HG03457 (cell line): ENCODE data around the gene HMGXB4.

Source experiments
- ATAC-seq: cut with Tn5 transposase; IDR thresholded peaks from one replicate; pipeline ENCODE4 v1.9.1; 2021; ENCODE audit warnings: moderate number of reproducible peaks; ENCODE audit not compliant: unreplicated experiment

The HMGXB4 gene

DNA sequence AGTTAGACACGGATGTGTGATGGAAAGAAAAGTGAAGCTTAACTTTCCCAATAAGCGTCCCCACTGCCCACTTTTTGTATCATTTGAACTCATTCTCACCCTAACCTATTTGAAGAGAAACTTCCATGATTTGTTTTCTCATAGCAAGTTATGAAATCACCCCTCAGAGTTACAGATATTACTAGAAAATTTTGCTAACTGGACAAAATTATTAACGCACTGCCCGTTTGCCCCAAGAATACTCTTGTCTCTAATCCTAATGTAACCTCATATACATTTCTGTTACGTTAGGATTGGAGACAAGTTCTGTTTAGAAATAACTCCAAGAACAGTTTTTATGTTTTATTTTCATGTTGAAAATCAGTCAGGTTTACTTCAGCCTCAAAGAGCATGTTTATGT, 67.9 kb downstream of the HMGXB4 start:
- ATAC-seq = no peak

DNA sequence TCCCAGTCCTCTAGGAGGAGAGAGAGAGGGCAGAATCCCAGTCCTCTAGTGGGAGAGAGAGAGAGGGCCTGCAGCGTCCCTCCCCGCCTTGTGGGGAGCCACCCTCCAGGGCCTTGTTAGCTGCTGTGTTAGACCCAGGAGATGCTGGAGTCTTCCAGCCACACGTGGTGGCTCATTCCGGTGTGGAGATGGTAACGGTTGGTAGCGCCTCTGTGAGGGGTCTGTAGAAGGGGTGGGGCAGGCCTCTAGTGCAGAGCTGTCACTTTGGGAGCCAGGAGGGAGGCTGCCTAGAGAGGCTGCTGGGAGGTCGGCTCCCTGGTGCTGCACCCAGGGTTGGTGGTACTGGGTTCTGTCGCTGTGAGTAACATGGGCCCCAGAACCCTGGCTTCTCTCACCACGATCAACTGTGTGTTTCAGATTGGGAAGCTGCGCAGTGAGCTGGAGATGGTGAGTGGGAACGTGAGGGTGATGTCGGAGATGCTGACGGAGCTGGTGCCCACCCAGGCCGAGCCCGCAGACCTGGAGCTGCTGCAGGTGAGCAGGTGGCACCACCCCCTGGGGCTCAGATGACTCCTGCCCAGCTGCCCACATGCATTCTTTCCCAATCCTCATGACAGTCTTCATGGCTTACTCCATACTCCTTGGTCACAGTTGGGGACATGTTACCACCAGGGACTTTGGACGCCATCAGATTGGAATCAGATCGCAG, 69.7 kb downstream of the HMGXB4 start:
- ATAC-seq = no peak

DNA sequence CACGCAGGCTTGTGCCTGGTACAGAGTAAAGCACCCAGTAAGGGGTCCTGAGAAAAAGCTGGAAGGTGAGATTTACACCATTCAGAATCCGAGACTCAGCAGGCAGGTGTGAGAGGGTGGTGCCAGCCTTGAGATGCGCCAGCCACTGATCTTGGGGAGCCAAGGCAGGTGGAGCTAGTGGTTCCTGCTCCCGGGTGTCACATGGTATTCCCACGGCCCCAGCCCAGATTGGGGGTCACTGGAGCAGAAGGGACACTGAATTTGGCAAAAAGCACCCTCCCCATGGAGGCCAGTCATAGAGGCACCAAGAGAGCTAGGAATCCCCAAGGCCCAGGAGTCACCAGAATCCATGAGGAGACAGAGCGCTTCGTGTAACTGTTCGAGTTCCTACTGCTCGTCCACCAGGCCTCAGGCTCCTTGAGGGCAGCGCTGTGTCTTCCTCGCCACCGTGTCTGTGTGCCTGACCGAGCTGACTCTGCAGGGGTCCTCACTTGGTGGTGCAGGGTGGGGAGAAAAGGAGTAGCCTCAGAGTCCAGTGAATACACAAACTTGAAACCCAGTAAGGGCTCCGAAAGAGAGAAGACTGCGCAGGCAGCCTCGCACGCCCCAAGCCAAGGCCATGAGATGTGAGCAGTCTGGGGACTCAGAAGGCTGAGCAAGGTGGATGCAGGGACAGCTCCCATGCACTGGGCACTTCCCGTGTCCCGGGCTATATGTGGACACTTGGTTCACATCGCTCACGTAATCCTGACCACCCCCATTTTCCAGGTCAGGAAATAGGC, 70.6 kb downstream of the HMGXB4 start:
- no peak for ATAC-seq

DNA sequence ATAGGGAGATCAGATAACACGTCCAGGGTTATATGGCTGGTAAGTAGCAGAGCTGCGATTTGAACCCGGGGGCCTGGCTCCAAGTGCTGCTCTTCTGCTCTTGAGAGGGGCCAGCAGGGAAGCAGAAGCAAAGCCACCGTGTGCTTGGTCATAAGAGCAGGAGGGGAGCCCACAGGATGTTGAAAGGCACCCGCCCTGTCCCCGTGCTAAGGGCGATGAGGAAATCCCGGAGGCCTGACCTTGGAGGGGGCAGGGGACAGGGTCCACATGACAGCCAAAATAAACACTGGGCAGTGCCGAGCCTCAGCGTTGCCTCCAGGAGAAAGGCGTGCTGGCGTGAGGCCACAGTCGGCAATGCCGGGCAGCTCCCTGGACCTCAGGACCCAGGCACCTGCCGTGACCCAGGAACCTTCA, 71.2 kb downstream of the HMGXB4 start:
- no peak for ATAC-seq

DNA sequence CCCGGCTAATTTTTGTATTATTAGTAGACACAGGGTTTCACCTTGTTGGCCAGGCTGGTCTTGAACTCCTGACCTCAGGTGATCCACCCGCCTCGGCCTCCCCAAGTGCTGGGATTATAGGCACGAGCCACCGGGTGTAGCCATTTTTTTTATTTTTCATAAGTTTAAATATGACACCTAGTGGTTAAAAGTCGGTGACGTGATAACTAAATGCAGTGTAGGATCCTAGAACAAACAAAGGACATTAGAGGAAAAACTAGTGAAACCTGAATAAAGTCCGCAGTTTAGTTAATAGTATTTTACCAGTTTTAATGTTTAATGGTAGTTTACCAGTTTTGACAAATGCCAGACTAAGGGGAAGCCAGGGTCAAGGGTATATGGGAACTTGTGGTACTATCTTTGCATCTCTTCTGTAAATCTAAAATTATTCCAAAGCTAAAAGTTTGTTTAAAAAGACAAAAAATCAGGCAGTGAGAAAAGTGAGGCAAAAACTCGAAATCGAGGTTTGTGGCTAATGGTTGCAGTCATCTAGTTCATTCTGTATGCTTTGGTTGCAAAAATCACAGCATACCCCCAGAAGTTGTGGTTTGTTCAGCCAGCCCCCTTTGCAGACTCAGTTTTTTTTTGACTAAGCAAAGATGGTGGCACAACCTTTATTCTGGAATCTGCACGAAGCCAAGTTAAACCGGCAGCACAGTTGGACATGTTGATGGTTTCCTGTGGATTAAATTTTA, 72.0 kb downstream of the HMGXB4 start:
- no peak for ATAC-seq

DNA sequence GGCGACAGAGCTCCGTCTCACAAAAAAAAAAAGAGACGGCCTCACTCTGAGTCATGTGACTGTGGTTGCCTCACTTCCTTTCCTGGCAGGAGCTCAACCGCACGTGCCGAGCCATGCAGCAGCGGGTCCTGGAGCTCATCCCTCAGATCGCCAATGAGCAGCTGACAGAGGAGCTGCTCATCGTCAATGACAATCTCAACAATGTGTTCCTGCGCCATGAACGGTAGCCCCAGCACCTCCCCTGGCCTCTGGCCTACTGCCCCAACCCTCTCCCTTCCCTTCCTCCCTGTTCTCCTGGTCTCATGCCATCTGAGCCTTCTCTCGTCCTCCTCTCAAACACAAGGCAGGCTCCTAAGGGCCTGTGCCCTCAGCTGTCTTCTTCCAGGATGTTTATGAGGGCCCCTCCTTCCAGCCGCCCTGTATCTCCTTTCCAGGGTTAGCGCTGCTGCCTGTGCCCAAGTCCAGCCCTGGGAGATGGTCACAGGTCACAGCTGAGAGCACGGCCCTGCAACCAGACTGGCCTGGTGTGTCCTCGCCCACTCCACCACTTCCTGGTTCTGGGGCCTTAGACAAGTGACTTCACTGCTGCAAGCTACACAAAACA, 73.1 kb downstream of the HMGXB4 start:
- no peak for ATAC-seq

DNA sequence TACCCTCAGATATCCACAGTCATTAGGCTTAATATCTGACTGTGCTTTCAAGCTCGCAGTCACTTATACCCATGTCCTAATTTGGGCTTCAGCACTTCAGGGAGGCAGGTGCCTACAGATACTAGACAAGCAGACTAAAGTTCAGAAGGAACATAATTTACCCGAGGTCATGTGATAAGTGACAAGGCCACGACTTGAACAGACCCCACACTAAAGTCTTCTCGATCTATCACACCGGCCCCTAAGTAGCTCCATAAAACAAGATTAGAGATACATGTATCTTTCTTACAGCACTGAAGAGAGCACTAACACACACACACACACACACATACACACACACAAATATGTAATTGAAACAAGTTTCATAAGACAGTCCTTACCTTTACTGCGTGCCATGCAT, 75.0 kb downstream of the HMGXB4 start:
- ATAC-seq = no peak

DNA sequence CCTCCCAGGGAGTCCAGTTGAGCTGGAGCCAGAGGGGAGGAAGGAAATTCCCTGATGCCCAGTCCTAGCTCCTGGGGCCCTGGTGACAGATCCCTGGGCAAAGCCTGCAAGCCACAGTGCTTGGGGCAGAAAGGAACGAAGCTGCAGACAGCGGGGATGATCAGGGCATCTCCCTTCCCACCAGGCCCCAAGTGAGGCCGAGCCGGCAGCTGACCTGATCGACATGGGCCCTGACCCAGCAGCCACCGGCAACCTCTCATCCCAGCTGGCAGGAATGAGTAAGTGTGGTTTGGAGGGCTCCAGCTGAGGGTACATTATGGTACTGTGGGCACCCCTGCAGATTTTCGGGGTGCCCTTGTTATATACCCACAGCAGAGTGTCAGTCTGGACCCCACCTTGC, 75.9 kb downstream of the HMGXB4 start:
- ATAC-seq = no peak

DNA sequence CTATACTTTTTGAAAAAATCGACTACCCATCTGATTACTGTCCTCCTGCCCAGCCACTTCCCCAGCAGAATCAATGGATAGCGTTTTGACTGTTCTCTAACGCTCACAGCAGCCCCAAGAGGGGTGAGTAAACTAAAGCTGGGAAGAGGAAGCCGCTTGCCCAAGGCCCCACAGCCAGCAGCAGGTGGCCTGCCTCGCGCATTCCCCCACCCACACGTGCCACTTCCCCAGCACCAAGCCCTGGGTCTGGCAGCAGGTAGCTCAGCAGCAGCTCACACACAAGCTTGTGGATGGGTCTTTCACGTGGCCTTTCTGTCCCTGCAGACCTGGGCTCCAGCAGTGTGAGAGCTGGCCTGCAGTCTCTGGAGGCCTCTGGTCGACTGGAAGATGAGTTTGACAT, 76.7 kb downstream of the HMGXB4 start:
- ATAC-seq = no peak

DNA sequence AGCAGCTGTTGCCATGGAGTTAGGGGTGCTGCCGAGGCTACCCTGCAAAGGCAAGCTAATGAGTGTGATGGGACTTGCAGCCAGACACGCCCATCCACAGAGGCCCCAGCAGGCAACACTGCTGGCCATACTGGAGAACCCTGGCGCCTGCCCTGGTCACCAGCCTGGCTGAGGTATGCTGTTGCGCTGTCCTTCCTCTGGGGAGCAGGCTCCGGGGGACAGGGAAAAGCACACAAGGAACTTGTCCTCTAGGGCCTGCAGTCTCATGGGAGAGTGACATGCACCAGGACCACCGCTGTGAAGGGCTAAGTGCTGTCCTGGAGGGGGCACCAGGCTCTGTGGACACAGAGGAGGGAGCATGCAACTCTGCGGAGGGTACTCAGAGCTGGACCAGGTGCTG, 78.2 kb downstream of the HMGXB4 start:
- no peak for ATAC-seq

DNA sequence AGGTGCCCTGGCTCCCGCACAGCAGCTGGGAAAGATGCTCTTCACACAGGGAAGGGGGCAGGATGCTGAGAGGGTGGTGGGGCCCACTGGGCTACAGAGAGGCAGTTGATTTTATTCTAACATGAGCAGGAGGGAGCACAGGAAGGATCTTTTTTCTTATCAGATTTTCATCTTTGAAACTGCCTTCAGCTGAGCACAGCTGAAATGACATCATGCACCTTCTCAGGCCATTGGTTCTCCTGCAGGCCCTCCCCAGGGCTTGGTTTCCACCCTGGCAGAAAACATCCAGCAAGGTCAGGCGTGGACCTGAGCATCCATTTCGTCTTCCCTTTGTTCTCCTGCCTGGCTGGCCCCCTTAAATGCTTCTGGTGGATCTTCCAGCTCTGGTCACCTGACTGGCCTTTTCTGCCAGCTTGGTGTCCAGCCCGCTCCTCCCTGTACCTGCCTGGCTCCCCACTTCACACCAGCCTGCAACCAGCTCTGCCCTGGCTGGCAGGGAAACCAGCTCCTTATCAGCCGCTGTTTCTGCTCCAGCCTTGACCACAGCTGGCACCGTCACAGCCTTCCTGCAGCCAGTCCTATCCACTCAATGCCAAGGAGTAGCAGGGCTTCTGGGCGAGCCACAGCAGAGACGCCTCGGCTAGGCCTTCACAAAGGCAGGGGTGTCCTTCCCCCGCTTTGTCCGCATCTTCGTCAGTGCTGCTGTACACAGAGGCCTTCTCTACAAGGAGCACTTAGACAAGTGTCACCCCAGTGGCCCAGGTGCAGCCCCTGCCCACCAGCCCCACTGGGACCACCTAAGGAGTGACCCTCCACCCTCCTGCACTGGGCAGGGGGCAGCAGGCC, 78.9 kb downstream of the HMGXB4 start:
- no peak for ATAC-seq

DNA sequence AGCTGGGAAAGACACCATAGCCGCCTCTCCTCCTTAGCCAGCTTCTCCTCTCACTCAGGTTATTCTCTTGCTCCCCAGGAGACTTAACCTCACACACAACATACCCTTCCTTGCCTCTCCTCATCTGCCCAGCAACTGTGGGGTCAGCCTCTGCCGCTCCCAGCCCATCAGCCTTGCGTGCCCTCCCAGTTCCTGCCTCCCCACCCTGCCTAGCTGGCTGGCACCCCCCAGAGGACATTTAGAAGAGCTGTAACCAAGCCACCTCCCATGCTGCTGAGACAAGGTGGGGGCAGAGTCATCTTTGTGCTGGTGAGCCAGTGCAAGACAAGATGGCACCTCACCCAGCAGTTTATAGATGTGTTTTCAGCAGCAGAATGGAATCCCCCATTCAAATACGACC, 80.6 kb downstream of the HMGXB4 start:
- ATAC-seq = no peak

DNA sequence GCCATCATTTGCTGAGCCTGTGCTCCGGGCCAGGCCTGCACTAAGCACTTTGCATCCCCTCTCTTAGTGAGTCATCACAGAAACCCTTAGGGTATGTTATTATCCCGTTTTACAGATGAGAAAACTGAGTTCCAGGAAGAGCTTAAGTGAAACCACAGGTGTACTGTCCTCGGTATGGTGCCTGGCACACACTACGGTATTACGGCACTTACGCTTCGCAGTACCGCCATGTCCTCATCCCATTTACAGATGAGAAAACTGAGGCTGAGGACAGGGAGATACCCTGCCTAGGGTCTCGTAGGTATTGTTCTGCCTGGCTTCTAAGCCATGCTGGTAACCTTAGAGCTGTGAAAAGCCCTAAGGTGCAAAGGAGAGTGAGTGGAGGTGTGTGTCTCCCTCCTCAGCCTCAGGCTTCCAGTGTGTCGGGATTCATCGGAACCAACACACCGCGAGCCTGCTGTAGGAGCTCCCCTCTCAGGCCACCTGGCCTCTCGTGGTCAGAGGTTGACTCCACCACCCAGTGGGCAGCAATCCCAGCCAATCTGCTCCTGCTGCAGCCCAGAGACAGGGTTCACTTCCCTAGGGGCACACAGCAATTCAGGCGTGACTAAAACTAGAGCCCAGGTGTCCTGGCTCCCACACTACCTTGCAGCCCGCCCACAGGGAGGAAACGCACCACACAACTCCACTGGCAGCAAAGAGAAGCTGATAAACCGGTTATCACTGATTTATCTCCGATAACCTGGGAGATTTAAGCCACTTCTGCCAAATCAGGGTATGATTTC, 84.0 kb downstream of the HMGXB4 start:
- no peak for ATAC-seq

DNA sequence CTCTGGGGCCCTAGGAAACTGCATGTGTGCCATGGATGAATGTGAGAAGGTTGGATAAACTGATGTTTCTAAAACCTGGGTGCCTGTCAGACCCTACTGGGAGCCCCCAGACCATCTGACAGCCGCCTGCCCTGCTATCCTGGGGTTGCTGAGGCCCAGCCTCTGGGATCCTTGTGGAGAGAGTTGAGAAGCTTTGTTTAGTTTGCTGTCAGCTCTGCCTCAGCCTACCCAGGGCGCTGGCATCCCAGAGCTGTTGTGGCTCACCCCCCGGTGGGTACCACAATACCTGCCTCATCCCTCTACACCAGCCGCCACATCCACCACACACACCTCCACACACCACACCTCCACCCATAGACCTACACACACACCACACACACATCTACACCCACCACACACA, 85.1 kb downstream of the HMGXB4 start:
- no peak for ATAC-seq

DNA sequence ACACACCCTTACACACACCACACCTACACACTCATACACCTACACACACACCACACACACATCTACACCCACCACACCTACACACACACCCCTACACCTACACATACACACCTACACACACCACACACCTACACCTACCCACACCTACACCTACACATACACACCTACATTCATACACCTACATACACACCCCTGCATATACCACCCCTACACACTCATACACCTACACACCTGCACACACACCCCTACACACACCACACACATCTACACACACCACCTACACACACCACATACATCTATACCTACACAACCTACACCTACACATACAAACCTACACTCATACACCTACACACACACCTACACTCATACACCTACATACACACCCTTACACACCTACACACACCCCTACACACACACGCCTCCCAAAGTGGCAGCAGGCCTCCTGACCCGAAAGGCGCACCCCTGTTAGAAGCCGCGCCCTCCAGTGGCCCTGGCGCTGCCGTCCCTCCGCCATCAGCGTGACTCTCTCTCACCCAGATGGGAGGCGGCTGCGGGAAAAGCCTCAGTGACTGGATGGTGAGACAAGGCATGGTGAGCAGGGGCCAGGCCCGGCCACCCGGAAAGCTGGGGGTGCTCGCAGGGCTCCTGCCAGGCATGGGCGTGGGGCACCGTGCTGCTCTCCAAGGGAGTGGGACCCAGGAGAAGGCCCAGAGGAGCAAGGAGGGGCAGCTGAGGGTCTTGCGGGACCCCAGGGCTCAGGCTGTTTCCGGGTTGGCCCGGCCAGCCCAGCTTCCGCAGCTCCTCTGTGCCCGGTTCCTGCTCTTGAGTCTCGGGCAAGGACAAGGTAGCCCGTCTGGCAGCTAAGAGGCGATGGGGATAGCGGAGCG, 86.6 kb downstream of the HMGXB4 start:
- ATAC-seq = no peak

DNA sequence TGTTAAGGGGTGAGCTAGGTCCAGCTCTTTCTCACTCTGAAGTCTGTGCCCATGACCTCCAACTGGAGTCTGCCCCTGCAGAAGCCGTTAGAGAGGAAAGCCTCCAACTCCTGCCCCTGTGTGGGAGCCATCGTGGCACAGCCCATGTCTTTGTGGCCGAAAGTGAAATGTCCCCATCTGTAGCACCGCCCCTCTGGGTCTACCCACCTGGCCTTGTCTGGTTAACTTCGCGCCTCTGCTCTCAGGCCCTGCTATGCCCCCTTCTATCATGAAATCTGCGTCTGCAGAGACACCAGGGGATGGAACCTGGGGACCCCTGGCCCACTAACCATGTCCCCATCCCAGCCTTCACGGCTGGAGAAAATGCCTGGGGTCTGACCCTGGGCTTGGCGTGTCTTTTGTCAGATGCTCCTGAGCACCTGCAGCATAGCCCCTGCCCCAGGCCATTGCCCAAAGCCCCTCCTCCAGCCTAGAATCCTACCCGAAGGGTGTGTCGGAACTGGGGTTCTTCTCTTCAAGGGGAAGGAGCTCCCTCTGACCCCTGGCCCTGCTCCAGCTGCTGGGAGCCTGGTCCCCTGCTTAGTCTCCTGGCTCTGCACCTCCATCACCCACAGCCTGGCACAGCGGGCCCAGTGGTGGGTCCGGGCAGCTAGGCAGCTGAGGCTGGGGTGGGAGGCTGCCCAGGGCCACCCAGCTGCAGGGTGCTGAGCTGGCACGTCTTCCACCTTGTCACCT, 87.8 kb downstream of the HMGXB4 start:
- no peak for ATAC-seq
